Measurements from ENCODE around the gene FGF22.

GRCh38 chr19:679418-680286, 40.0 kb downstream of the FGF22 start:
- TF ChIP-seq, protein P1, sequence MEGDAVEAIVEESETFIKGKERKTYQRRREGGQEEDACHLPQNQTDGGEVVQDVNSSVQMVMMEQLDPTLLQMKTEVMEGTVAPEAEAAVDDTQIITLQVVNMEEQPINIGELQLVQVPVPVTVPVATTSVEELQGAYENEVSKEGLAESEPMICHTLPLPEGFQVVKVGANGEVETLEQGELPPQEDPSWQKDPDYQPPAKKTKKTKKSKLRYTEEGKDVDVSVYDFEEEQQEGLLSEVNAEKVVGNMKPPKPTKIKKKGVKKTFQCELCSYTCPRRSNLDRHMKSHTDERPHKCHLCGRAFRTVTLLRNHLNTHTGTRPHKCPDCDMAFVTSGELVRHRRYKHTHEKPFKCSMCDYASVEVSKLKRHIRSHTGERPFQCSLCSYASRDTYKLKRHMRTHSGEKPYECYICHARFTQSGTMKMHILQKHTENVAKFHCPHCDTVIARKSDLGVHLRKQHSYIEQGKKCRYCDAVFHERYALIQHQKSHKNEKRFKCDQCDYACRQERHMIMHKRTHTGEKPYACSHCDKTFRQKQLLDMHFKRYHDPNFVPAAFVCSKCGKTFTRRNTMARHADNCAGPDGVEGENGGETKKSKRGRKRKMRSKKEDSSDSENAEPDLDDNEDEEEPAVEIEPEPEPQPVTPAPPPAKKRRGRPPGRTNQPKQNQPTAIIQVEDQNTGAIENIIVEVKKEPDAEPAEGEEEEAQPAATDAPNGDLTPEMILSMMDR (IDR thresholded peaks at IDR 0.05) = no peak
- TF ChIP-seq POLR2A (IDR thresholded peaks at IDR 0.05) = no peak
